Right atrium auricular region (tissue), 2 donors: Measurements from ENCODE around the gene KCNMA1. TPM values are rescaled to one million over a fixed set of nuclear protein-coding genes. Genes with fewer than 3 reads are reported as not detected.

Experiments used
- DNase-seq: peaks from one replicate; pipeline ENCODE4 v3.0.0-alpha.2; 2019; ENCODE audit warnings: low spot score
- H3K27ac ChIP-seq, 2 donors: fragments of 200-600 bp; sonication (generic); 1 replicate in 1 of 2; 2 replicates in 1 of 2; pipeline ENCODE4 v1.5.1; 2016 to 2019
- H3K27me3 ChIP-seq, 2 donors: fragments of 200-600 bp; sonication (generic); one replicate each; pipeline versions ENCODE4 v1.5.1 to v1.6.0; 2017 to 2019
- H3K36me3 ChIP-seq: fragments of 200-600 bp; sonication (generic); one replicate; pipeline ENCODE4 v1.5.1; 2016
- H3K4me1 ChIP-seq, 2 donors: fragments of 200-600 bp; sonication (generic); one replicate each; pipeline versions ENCODE4 v1.5.1 to v1.6.0; 2017 to 2019
- H3K4me3 ChIP-seq, 2 donors: fragments of 200-600 bp; sonication (generic); 1 replicate in 1 of 2; 2 replicates in 1 of 2; pipeline ENCODE4 v1.5.1; 2017 to 2019; ENCODE audit warnings: mild to moderate bottlenecking in 1 of 2, moderate library complexity in 1 of 2
- H3K9me3 ChIP-seq, 2 donors: fragments of 200-600 bp; sonication (generic); one replicate each; pipeline ENCODE4 v1.5.1; 2019
- CTCF ChIP-seq, 2 donors: fragments of 200-600 bp; sonication (generic); IDR thresholded peaks; one replicate each; pipeline ENCODE4 v1.5.1; 2019; ENCODE audit warnings: antibody characterized with exemption in 2 of 2
- total RNA-seq, 2 donors: library from RNA; depleted of rRNA; stranded (reverse); fragments of >200 nt; gene quantifications; one replicate each; pipeline ENCODE4 v1.1.0, GENCODE V29; 2016

Gene KCNMA1
- total RNA-seq, 2 donors from 2014 or later, result 2.3 to 3.5 TPM

- no peaks in the 10 kb centered on the region for H3K27me3 ChIP-seq
- DNase-seq, result no peak
- H3K4me3 ChIP-seq, result no peak overlapping the region
- TF ChIP-seq CTCF (IDR thresholded peaks at IDR 0.05), result no peak
- no peak overlapping the region for H3K27ac ChIP-seq
- no peaks in the 10 kb centered on the region for H3K9me3 ChIP-seq
- no peaks in the 10 kb centered on the region for H3K4me1 ChIP-seq
- no peaks in the 10 kb centered on the region for H3K36me3 ChIP-seq
These were observed 518.9 kb downstream of the KCNMA1 start for GRCh38 chr10:77118603-77119282.

- DNase-seq, result no peak
- H3K4me3 ChIP-seq, result no peak overlapping the region
- no peaks in the 10 kb centered on the region for H3K27me3 ChIP-seq
These were observed 520.1 kb downstream of the KCNMA1 start for GRCh38 chr10:77117501-77117900.

GRCh38 chr10:77116904-77117303, 520.7 kb downstream of the KCNMA1 start:
- Histone ChIP-seq H3K27me3 (no peaks in the 10 kb centered on the region), H3K4me3 (no peak overlapping the region), H3K36me3 (no peaks in the 10 kb centered on the region), H3K9me3 (no peaks in the 10 kb centered on the region), H3K27ac (no peak overlapping the region), H3K4me1 (no peaks in the 10 kb centered on the region)
- DNase-seq, result no peak
- TF ChIP-seq CTCF (IDR thresholded peaks at IDR 0.05), result no peak

More at GRCh38 chr10:77117501-77117900, 520.1 kb downstream of the KCNMA1 start:
- Histone ChIP-seq H3K9me3 (no peaks in the 10 kb centered on the region), H3K4me1 (no peaks in the 10 kb centered on the region), H3K27ac (no peak overlapping the region), H3K36me3 (no peaks in the 10 kb centered on the region)
- no peak for TF ChIP-seq CTCF (IDR thresholded peaks at IDR 0.05)

GRCh38 chr10:77114181-77114821, 523.3 kb downstream of the KCNMA1 start:
- no peak for DNase-seq

GRCh38 chr10:77111611-77112550, 525.7 kb downstream of the KCNMA1 start:
- Histone ChIP-seq H3K4me3 (no peak overlapping the region), H3K9me3 (no peaks in the 10 kb centered on the region), H3K4me1 (no peaks in the 10 kb centered on the region), H3K27me3 (no peaks in the 10 kb centered on the region), H3K27ac (no peak overlapping the region), H3K36me3 (no peaks in the 10 kb centered on the region)
- DNase-seq, result no peak
- peak; percentile 63 to 79 for TF ChIP-seq CTCF (IDR thresholded peaks at IDR 0.05)

More at GRCh38 chr10:77114181-77114821, 523.3 kb downstream of the KCNMA1 start:
- H3K27ac ChIP-seq, result no peak overlapping the region
- no peak overlapping the region for H3K4me3 ChIP-seq
- no peaks in the 10 kb centered on the region for H3K9me3 ChIP-seq
- no peaks in the 10 kb centered on the region for H3K36me3 ChIP-seq
- H3K27me3 ChIP-seq, result no peaks in the 10 kb centered on the region
- no peak for TF ChIP-seq CTCF (IDR thresholded peaks at IDR 0.05)
- no peaks in the 10 kb centered on the region for H3K4me1 ChIP-seq
